IPS-18c (cell line): Measurements from ENCODE around the gene SBF2.

Experiments
- H3K4me3 ChIP-seq: 2 replicates; pipeline ENCODE4 v1.7.0; 2013; ENCODE audit warnings: low read depth, mild to moderate bottlenecking, low read length, moderate library complexity; ENCODE audit not compliant: insufficient read depth
- H3K9me3 ChIP-seq: one replicate; pipeline ENCODE4 v1.6.1; 2013; ENCODE audit warnings: mild to moderate bottlenecking, low read length, moderate library complexity; ENCODE audit not compliant: control insufficient read depth, insufficient read depth

SBF2 gene

GRCh38 chr11:10293423-10294289, at the start of gene SBF2:
TSS of gene SBF2 (minus strand) at chr11:10294219. CDS start at chr11:10294069, 150 bp downstream.
- H3K4me3 ChIP-seq: peak within 1 kb of the TSS; percentile 75
- H3K9me3 ChIP-seq: no peaks in the 10 kb centered on the region

- no peaks in the 10 kb centered on the region for H3K9me3 ChIP-seq
- H3K4me3 ChIP-seq: no peak overlapping the region
Observed at GRCh38 chr11:10338287-10338686, 44.3 kb upstream of the SBF2 start.

- no peak overlapping the region for H3K4me3 ChIP-seq
- no peaks in the 10 kb centered on the region for H3K9me3 ChIP-seq
Observed at GRCh38 chr11:10333490-10333889, 39.5 kb upstream of the SBF2 start.

GRCh38 chr11:10331548-10332289, 37.7 kb upstream of the SBF2 start:
- Histone ChIP-seq H3K9me3 (no peaks in the 10 kb centered on the region), H3K4me3 (no peak overlapping the region)

GRCh38 chr11:10329935-10330334, 35.9 kb upstream of the SBF2 start:
- Histone ChIP-seq H3K9me3 (no peaks in the 10 kb centered on the region), H3K4me3 (no peak overlapping the region)

GRCh38 chr11:10329356-10329755, 35.3 kb upstream of the SBF2 start:
- H3K4me3 ChIP-seq: no peak overlapping the region
- H3K9me3 ChIP-seq: no peaks in the 10 kb centered on the region

- Histone ChIP-seq H3K4me3 (no peak overlapping the region), H3K9me3 (no peaks in the 10 kb centered on the region)
Observed at GRCh38 chr11:10328314-10329098, 34.5 kb upstream of the SBF2 start.

GRCh38 chr11:10327254-10327653, 33.2 kb upstream of the SBF2 start:
- no peak overlapping the region for H3K4me3 ChIP-seq
- no peaks in the 10 kb centered on the region for H3K9me3 ChIP-seq

- Histone ChIP-seq H3K9me3 (no peaks in the 10 kb centered on the region), H3K4me3 (peak overlapping the region; percentile 12; the same call in 1 of the 2 replicates)
Observed at GRCh38 chr11:10326012-10326964, 32.3 kb upstream of the SBF2 start.

- Histone ChIP-seq H3K4me3 (no peak overlapping the region), H3K9me3 (no peaks in the 10 kb centered on the region)
Observed at GRCh38 chr11:10325277-10326011, 31.4 kb upstream of the SBF2 start.

- Histone ChIP-seq H3K9me3 (no peaks in the 10 kb centered on the region), H3K4me3 (no peak overlapping the region)
Observed at GRCh38 chr11:10324474-10324873, 30.5 kb upstream of the SBF2 start.

GRCh38 chr11:10323793-10324170, 29.8 kb upstream of the SBF2 start:
- H3K4me3 ChIP-seq: no peak overlapping the region
- no peaks in the 10 kb centered on the region for H3K9me3 ChIP-seq

- H3K9me3 ChIP-seq: no peaks in the 10 kb centered on the region
- H3K4me3 ChIP-seq: no peak overlapping the region
Observed at GRCh38 chr11:10322830-10323792, 29.1 kb upstream of the SBF2 start.

- Histone ChIP-seq H3K9me3 (no peaks in the 10 kb centered on the region), H3K4me3 (no peak overlapping the region)
Observed at GRCh38 chr11:10322401-10322800, 28.4 kb upstream of the SBF2 start.
